Naive B cell (primary cell): ENCODE data around the gene SH3TC2. TPM values are rescaled to one million over a fixed set of nuclear protein-coding genes. Genes with fewer than 3 reads are reported as not detected.
A peak's percentile ranks its signal among the peaks of the same experiment; 100 is the strongest.

Experiments used
- ATAC-seq, 2 donors: fragments of 150-1000 bp; cut with Tn5 transposase; 2 replicates each; pipeline ENCODE4 v1.10.0; 2021; ENCODE audit warnings: low read depth in 2 of 2, mild to moderate bottlenecking in 2 of 2, moderate library complexity in 2 of 2
- DNase-seq: peaks from one replicate; pipeline ENCODE4 v3.0.0; 2022
- H3K27ac Mint-ChIP-seq, 6 donors: one replicate each; pipeline ENCODE4 v1.8.0; 2020 to 2022; ENCODE audit warnings: mild to moderate bottlenecking in 6 of 6, mixed read lengths in 6 of 6, moderate library complexity in 5 of 6, inconsistent platforms in 2 of 6
- H3K27me3 Mint-ChIP-seq, 3 donors: one replicate each; pipeline ENCODE4 v1.8.0; 2021 to 2022; ENCODE audit warnings: mixed read lengths in 3 of 3, mild to moderate bottlenecking in 1 of 3
- H3K36me3 Mint-ChIP-seq, 2 donors: one replicate each; pipeline ENCODE4 v1.8.0; 2020 to 2022; ENCODE audit warnings: mixed read lengths in 2 of 2, inconsistent platforms in 1 of 2, mild to moderate bottlenecking in 1 of 2
- H3K4me1 Mint-ChIP-seq, 3 donors: one replicate each; pipeline ENCODE4 v1.8.0; 2020 to 2022; ENCODE audit warnings: mixed read lengths in 3 of 3, inconsistent platforms in 1 of 3, mild to moderate bottlenecking in 1 of 3, moderate library complexity in 1 of 3
- H3K4me3 Mint-ChIP-seq, 8 donors: one replicate each; pipeline ENCODE4 v1.8.0; 2020 to 2022; ENCODE audit warnings: mild to moderate bottlenecking in 8 of 8, mixed read lengths in 8 of 8, moderate library complexity in 8 of 8, inconsistent platforms in 2 of 8
- H3K9me3 Mint-ChIP-seq, 7 donors: one replicate each; pipeline ENCODE4 v1.8.0; 2020 to 2022; ENCODE audit warnings: mixed read lengths in 7 of 7, mild to moderate bottlenecking in 5 of 7, inconsistent platforms in 2 of 7, moderate library complexity in 1 of 7
- polyA plus RNA-seq, 6 donors: library from polyadenylated mRNA; unstranded; fragments of 300-500 nt; fragmentation: Illumina TruSeq; gene quantifications; one replicate each; pipeline ENCODE4 v1.2.3, GENCODE V29; 2021; ENCODE audit warnings: low read depth in 6 of 6

The SH3TC2 gene
- polyA plus RNA-seq, 6 donors from 2014 or later, result 0.11 TPM; not detected in 5

GRCh38 chr5:148979083-148979723, 83.7 kb downstream of the SH3TC2 start:
- Mint-ChIP-seq H3K27ac (peak overlapping the region in 1 of 6 donors; percentile 27), H3K27me3 (peaks cover 12 to 36% (median 13%) of the 10 kb centered on the region in 3 donors), H3K36me3 (peaks cover 0 to 9% of the 10 kb centered on the region in 2 donors), H3K4me3 (no peak overlapping the region), H3K9me3 (peaks cover 2 to 13% (median 6%) of the 10 kb centered on the region in 7 donors), H3K4me1 (no peaks in the 10 kb centered on the region)
- ATAC-seq (no peak), DNase-seq (no peak)

GRCh38 chr5:148978370-148979082, 84.3 kb downstream of the SH3TC2 start:
- DNase-seq, result no peak
- H3K36me3 Mint-ChIP-seq, result peaks cover 0 to 3% of the 10 kb centered on the region in 2 donors
- peaks cover 8 to 36% (median 15%) of the 10 kb centered on the region in 3 donors for H3K27me3 Mint-ChIP-seq
- peaks cover 0 to 6% (median 2%) of the 10 kb centered on the region in 7 donors for H3K9me3 Mint-ChIP-seq
- H3K4me3 Mint-ChIP-seq, result no peak overlapping the region
- H3K4me1 Mint-ChIP-seq, result no peaks in the 10 kb centered on the region
- ATAC-seq, result no peak
- peak overlapping the region in 2 of 6 donors; percentile 10 to 27 for H3K27ac Mint-ChIP-seq

GRCh38 chr5:148976569-148977381, 86.1 kb downstream of the SH3TC2 start:
- Mint-ChIP-seq H3K27ac (no peak overlapping the region), H3K4me1 (no peaks in the 10 kb centered on the region), H3K36me3 (no peaks in the 10 kb centered on the region), H3K9me3 (no peaks in the 10 kb centered on the region), H3K4me3 (no peak overlapping the region), H3K27me3 (peaks cover 16 to 42% (median 23%) of the 10 kb centered on the region in 3 donors)
- ATAC-seq (no peak), DNase-seq (no peak)

- Mint-ChIP-seq H3K36me3 (no peaks in the 10 kb centered on the region), H3K27ac (no peak overlapping the region), H3K27me3 (peaks cover 16 to 33% (median 17%) of the 10 kb centered on the region in 3 donors), H3K9me3 (no peaks in the 10 kb centered on the region), H3K4me3 (no peak overlapping the region), H3K4me1 (no peaks in the 10 kb centered on the region)
- DNase-seq, result no peak
- ATAC-seq, result no peak
Observed at GRCh38 chr5:148974642-148975327, 88.1 kb downstream of the SH3TC2 start.

GRCh38 chr5:148973455-148973854, 89.4 kb downstream of the SH3TC2 start:
- Mint-ChIP-seq H3K27me3 (peaks cover 11 to 26% (median 14%) of the 10 kb centered on the region in 3 donors), H3K36me3 (no peaks in the 10 kb centered on the region), H3K27ac (peak overlapping the region in 1 of 6 donors; percentile 14), H3K4me3 (no peak overlapping the region), H3K9me3 (no peaks in the 10 kb centered on the region), H3K4me1 (no peaks in the 10 kb centered on the region)
- DNase-seq, result no peak
- ATAC-seq, result no peak

GRCh38 chr5:148972974-148973374, 89.9 kb downstream of the SH3TC2 start:
- H3K27me3 Mint-ChIP-seq, result peaks cover 8 to 27% (median 14%) of the 10 kb centered on the region in 3 donors
- no peaks in the 10 kb centered on the region for H3K4me1 Mint-ChIP-seq
- no peaks in the 10 kb centered on the region for H3K36me3 Mint-ChIP-seq
- no peak overlapping the region for H3K27ac Mint-ChIP-seq
- H3K4me3 Mint-ChIP-seq, result no peak overlapping the region
- DNase-seq (no peak), ATAC-seq (no peak)
- no peaks in the 10 kb centered on the region for H3K9me3 Mint-ChIP-seq

GRCh38 chr5:148972396-148972795, 90.5 kb downstream of the SH3TC2 start:
- no peaks in the 10 kb centered on the region for H3K36me3 Mint-ChIP-seq
- H3K9me3 Mint-ChIP-seq, result no peaks in the 10 kb centered on the region
- H3K4me1 Mint-ChIP-seq, result no peaks in the 10 kb centered on the region
- no peak for DNase-seq
- no peak overlapping the region for H3K27ac Mint-ChIP-seq
- no peak overlapping the region for H3K4me3 Mint-ChIP-seq
- peaks cover 8 to 30% (median 14%) of the 10 kb centered on the region in 3 donors for H3K27me3 Mint-ChIP-seq
- no peak for ATAC-seq

GRCh38 chr5:148970876-148971275, 92.0 kb downstream of the SH3TC2 start:
- ATAC-seq, result no peak
- Mint-ChIP-seq H3K4me3 (no peak overlapping the region), H3K4me1 (no peaks in the 10 kb centered on the region), H3K27ac (no peak overlapping the region), H3K27me3 (peaks cover 8 to 30% (median 14%) of the 10 kb centered on the region in 3 donors), H3K9me3 (no peaks in the 10 kb centered on the region), H3K36me3 (no peaks in the 10 kb centered on the region)
- DNase-seq, result no peak

GRCh38 chr5:148970228-148970627, 92.6 kb downstream of the SH3TC2 start:
- peaks cover 8 to 30% (median 14%) of the 10 kb centered on the region in 3 donors for H3K27me3 Mint-ChIP-seq
- no peaks in the 10 kb centered on the region for H3K4me1 Mint-ChIP-seq
- H3K36me3 Mint-ChIP-seq, result no peaks in the 10 kb centered on the region
- DNase-seq, result no peak
- ATAC-seq, result no peak
- H3K9me3 Mint-ChIP-seq, result no peaks in the 10 kb centered on the region
- H3K4me3 Mint-ChIP-seq, result no peak overlapping the region
- H3K27ac Mint-ChIP-seq, result no peak overlapping the region

GRCh38 chr5:148969291-148969690, 93.6 kb downstream of the SH3TC2 start:
- no peak overlapping the region for H3K27ac Mint-ChIP-seq
- no peak overlapping the region for H3K4me3 Mint-ChIP-seq
- H3K36me3 Mint-ChIP-seq, result no peaks in the 10 kb centered on the region
- peaks cover 8 to 26% (median 14%) of the 10 kb centered on the region in 3 donors for H3K27me3 Mint-ChIP-seq
- no peaks in the 10 kb centered on the region for H3K4me1 Mint-ChIP-seq
- DNase-seq (no peak), ATAC-seq (no peak)
- H3K9me3 Mint-ChIP-seq, result no peaks in the 10 kb centered on the region

- H3K27ac Mint-ChIP-seq, result no peak overlapping the region
- no peak overlapping the region for H3K4me3 Mint-ChIP-seq
- H3K36me3 Mint-ChIP-seq, result no peaks in the 10 kb centered on the region
- no peak for ATAC-seq
- no peak for DNase-seq
- peaks cover 8 to 18% (median 11%) of the 10 kb centered on the region in 3 donors for H3K27me3 Mint-ChIP-seq
- peaks cover 5 to 7% (median 5%) of the 10 kb centered on the region in 3 donors for H3K4me1 Mint-ChIP-seq
- no peaks in the 10 kb centered on the region for H3K9me3 Mint-ChIP-seq
Observed at GRCh38 chr5:148968311-148968710, 94.6 kb downstream of the SH3TC2 start.

- H3K4me3 Mint-ChIP-seq, result no peak overlapping the region
- peaks cover 7 to 18% (median 11%) of the 10 kb centered on the region in 3 donors for H3K27me3 Mint-ChIP-seq
- H3K27ac Mint-ChIP-seq, result peak overlapping the region in 1 of 6 donors; percentile 5
- DNase-seq (no peak), ATAC-seq (no peak)
- H3K36me3 Mint-ChIP-seq, result no peaks in the 10 kb centered on the region
- peaks cover 5 to 7% (median 5%) of the 10 kb centered on the region in 3 donors for H3K4me1 Mint-ChIP-seq
- H3K9me3 Mint-ChIP-seq, result no peaks in the 10 kb centered on the region
Observed at GRCh38 chr5:148967783-148968182, 95.1 kb downstream of the SH3TC2 start.

- peaks cover 5 to 7% (median 5%) of the 10 kb centered on the region in 3 donors for H3K4me1 Mint-ChIP-seq
- H3K36me3 Mint-ChIP-seq, result no peaks in the 10 kb centered on the region
- no peak for DNase-seq
- H3K4me3 Mint-ChIP-seq, result no peak overlapping the region
- no peak overlapping the region for H3K27ac Mint-ChIP-seq
- ATAC-seq, result no peak
- no peaks in the 10 kb centered on the region for H3K9me3 Mint-ChIP-seq
- peaks cover 0 to 10% (median 5%) of the 10 kb centered on the region in 3 donors for H3K27me3 Mint-ChIP-seq
Observed at GRCh38 chr5:148966938-148967337, 95.9 kb downstream of the SH3TC2 start.
